ENCODE data around the gene SPRR3. TPM values are rescaled to one million over a fixed set of nuclear protein-coding genes. Genes with fewer than 3 reads are reported as not detected.

Gene SPRR3
- total and polyA plus RNA-seq, 4 donors: 0.24 to 0.49 (median 0.39) TPM; not detected in 1

GRCh38 chr1:153032073-153032472 lies 30.5 kb downstream of the SPRR3 start:
- Histone ChIP-seq H3K4me1 (ENCODE audit: control insufficient read depth, insufficient read depth, low read length) (no peaks in the 10 kb centered on the region), H3K36me3 (ENCODE audit: control insufficient read depth, insufficient read depth, low read length) (no peaks in the 10 kb centered on the region), H3K9me3 (ENCODE audit: control insufficient read depth, insufficient read depth, low read length) (no peaks in the 10 kb centered on the region), H3K27ac (ENCODE audit: low read depth, low read length) (no peak overlapping the region), H3K27me3 (ENCODE audit: control insufficient read depth, insufficient read depth, low read length) (no peaks in the 10 kb centered on the region), H3K4me3 (ENCODE audit: low read depth, low read length) (no peak overlapping the region)
- DNase-seq (ENCODE audit: low read depth in 4 of 6, low spot score in 6 of 6): no peak

GRCh38 chr1:153032677-153033308 lies 31.2 kb downstream of the SPRR3 start:
- WGBS (ENCODE audit: insufficient coverage): 57% methylated on average over 1 of the region's 3 CpGs
- H3K9me3 ChIP-seq (ENCODE audit: control insufficient read depth, insufficient read depth, low read length): no peaks in the 10 kb centered on the region
- no peak for DNase-seq (ENCODE audit: low read depth in 4 of 6, low spot score in 6 of 6)
- H3K4me1 ChIP-seq (ENCODE audit: control insufficient read depth, insufficient read depth, low read length): no peaks in the 10 kb centered on the region
- H3K36me3 ChIP-seq (ENCODE audit: control insufficient read depth, insufficient read depth, low read length): no peaks in the 10 kb centered on the region
- H3K4me3 ChIP-seq (ENCODE audit: low read depth, low read length): no peak overlapping the region
- H3K27me3 ChIP-seq (ENCODE audit: control insufficient read depth, insufficient read depth, low read length): no peaks in the 10 kb centered on the region
- no peak overlapping the region for H3K27ac ChIP-seq (ENCODE audit: low read depth, low read length)

GRCh38 chr1:153035211-153035610 lies 33.7 kb downstream of the SPRR3 start:
- H3K27me3 ChIP-seq (ENCODE audit: control insufficient read depth, insufficient read depth, low read length): no peaks in the 10 kb centered on the region
- no peaks in the 10 kb centered on the region for H3K36me3 ChIP-seq (ENCODE audit: control insufficient read depth, insufficient read depth, low read length)
- H3K4me1 ChIP-seq (ENCODE audit: control insufficient read depth, insufficient read depth, low read length): no peaks in the 10 kb centered on the region
- no peak overlapping the region for H3K27ac ChIP-seq (ENCODE audit: low read depth, low read length)
- DNase-seq (ENCODE audit: low read depth in 4 of 6, low spot score in 6 of 6): no peak
- H3K4me3 ChIP-seq (ENCODE audit: low read depth, low read length): no peak overlapping the region
- no peaks in the 10 kb centered on the region for H3K9me3 ChIP-seq (ENCODE audit: control insufficient read depth, insufficient read depth, low read length)
- no CpG with 5 or more reads among the region's 1 CpG for WGBS (ENCODE audit: insufficient coverage)

GRCh38 chr1:153040950-153041631 lies 39.5 kb downstream of the SPRR3 start, which contains the start of gene SPRR2D:
Gene SPRR2D (minus strand): TSS chr1:153041120. CDS start chr1:153040346, 774 bp downstream.
- no peak within 1 kb of the TSS for H3K4me3 ChIP-seq (ENCODE audit: low read depth, low read length)
- H3K9me3 ChIP-seq (ENCODE audit: control insufficient read depth, insufficient read depth, low read length): no peaks in the 10 kb centered on the region
- 90% methylated on average over 2 of the region's 4 CpGs for WGBS (ENCODE audit: insufficient coverage)
- H3K4me1 ChIP-seq (ENCODE audit: control insufficient read depth, insufficient read depth, low read length): no peaks in the 10 kb centered on the region
- no peaks in the 10 kb centered on the region for H3K27me3 ChIP-seq (ENCODE audit: control insufficient read depth, insufficient read depth, low read length)
- no peak for DNase-seq (ENCODE audit: low read depth in 4 of 6, low spot score in 6 of 6)
- H3K27ac ChIP-seq (ENCODE audit: low read depth, low read length): no peak within 1 kb of the TSS
- no peaks in the 10 kb centered on the region for H3K36me3 ChIP-seq (ENCODE audit: control insufficient read depth, insufficient read depth, low read length)

- Histone ChIP-seq H3K9me3 (ENCODE audit: control insufficient read depth, insufficient read depth, low read length) (no peaks in the 10 kb centered on the region), H3K36me3 (ENCODE audit: control insufficient read depth, insufficient read depth, low read length) (no peaks in the 10 kb centered on the region), H3K27me3 (ENCODE audit: control insufficient read depth, insufficient read depth, low read length) (no peaks in the 10 kb centered on the region), H3K27ac (ENCODE audit: low read depth, low read length) (no peak overlapping the region), H3K4me3 (ENCODE audit: low read depth, low read length) (no peak overlapping the region), H3K4me1 (ENCODE audit: control insufficient read depth, insufficient read depth, low read length) (no peaks in the 10 kb centered on the region)
- WGBS (ENCODE audit: insufficient coverage): 97% methylated on average over 2 of the region's 2 CpGs
- DNase-seq (ENCODE audit: low read depth in 4 of 6, low spot score in 6 of 6): no peak
These were observed 47.7 kb downstream of the SPRR3 start for GRCh38 chr1:153049211-153049610.

Small RNAs within 50 kb of the gene (small RNA-seq; reads per million reads assigned to genes)
- gene AL356867.1 (ENCODE audit: low replicate concordance) (not detected), gene RF00322 (ENCODE audit: low replicate concordance) (not detected), gene SPRR1A (ENCODE audit: low replicate concordance) (not detected)

Other genes starting within 250 kb of the SPRR3 start
- gene KPRP, start 243.7 kb upstream of the SPRR3 start, total RNA-seq: not detected
- gene KPRP, start 243.7 kb upstream of the SPRR3 start, polyA plus RNA-seq (ENCODE audit: insufficient read length in 2 of 2): not detected
- gene LCE1F, start 226.6 kb upstream of the SPRR3 start, total RNA-seq: not detected
- gene LCE1F, start 226.6 kb upstream of the SPRR3 start, polyA plus RNA-seq (ENCODE audit: insufficient read length in 2 of 2): not detected
- gene LCE1E, start 215.5 kb upstream of the SPRR3 start, total RNA-seq: not detected
- not detected for gene LCE1E, start 215.5 kb upstream of the SPRR3 start, polyA plus RNA-seq (ENCODE audit: insufficient read length in 2 of 2)
- gene LCE1D, start 205.0 kb upstream of the SPRR3 start, total RNA-seq: not detected
- gene LCE1D, start 205.0 kb upstream of the SPRR3 start, polyA plus RNA-seq (ENCODE audit: insufficient read length in 2 of 2): under 1 TPM in 1 of 2 donors, not detected in 1; 0.39 TPM
- gene LCE1C, start 195.1 kb upstream of the SPRR3 start, total RNA-seq: not detected
- gene LCE1C, start 195.1 kb upstream of the SPRR3 start, polyA plus RNA-seq (ENCODE audit: insufficient read length in 2 of 2): not detected
- gene LCE1B, start 189.8 kb upstream of the SPRR3 start, total RNA-seq: not detected
- not detected for gene LCE1B, start 189.8 kb upstream of the SPRR3 start, polyA plus RNA-seq (ENCODE audit: insufficient read length in 2 of 2)
- not detected for gene LCE1A, start 174.3 kb upstream of the SPRR3 start, total RNA-seq
- gene LCE1A, start 174.3 kb upstream of the SPRR3 start, polyA plus RNA-seq (ENCODE audit: insufficient read length in 2 of 2): not detected
- not detected for gene LCE6A, start 158.9 kb upstream of the SPRR3 start, total RNA-seq
- not detected for gene LCE6A, start 158.9 kb upstream of the SPRR3 start, polyA plus RNA-seq (ENCODE audit: insufficient read length in 2 of 2)
- not detected for gene LCE7A, start 141.8 kb upstream of the SPRR3 start, total RNA-seq
- gene LCE7A, start 141.8 kb upstream of the SPRR3 start, polyA plus RNA-seq (ENCODE audit: insufficient read length in 2 of 2): not detected
- gene SMCP, start 123.4 kb upstream of the SPRR3 start, total RNA-seq: not detected
- gene SMCP, start 123.4 kb upstream of the SPRR3 start, polyA plus RNA-seq (ENCODE audit: insufficient read length in 2 of 2): not detected
- not detected for gene IVL, start 93.2 kb upstream of the SPRR3 start, total RNA-seq
- gene IVL, start 93.2 kb upstream of the SPRR3 start, polyA plus RNA-seq (ENCODE audit: insufficient read length in 2 of 2): not detected
- gene SPRR5, start 54.5 kb upstream of the SPRR3 start, total RNA-seq: not detected
- not detected for gene SPRR5, start 54.5 kb upstream of the SPRR3 start, polyA plus RNA-seq (ENCODE audit: insufficient read length in 2 of 2)
- not detected for gene SPRR4, start 31.1 kb upstream of the SPRR3 start, total RNA-seq
- not detected for gene SPRR4, start 31.1 kb upstream of the SPRR3 start, polyA plus RNA-seq (ENCODE audit: insufficient read length in 2 of 2)
- gene SPRR1A, start 17.7 kb upstream of the SPRR3 start, total RNA-seq: not detected
- gene SPRR1A, start 17.7 kb upstream of the SPRR3 start, polyA plus RNA-seq (ENCODE audit: insufficient read length in 2 of 2): not detected
- gene SPRR1B, start 29.5 kb downstream of the SPRR3 start, total RNA-seq: not detected
- not detected for gene SPRR1B, start 29.5 kb downstream of the SPRR3 start, polyA plus RNA-seq (ENCODE audit: insufficient read length in 2 of 2)
- gene SPRR2D, start 39.4 kb downstream of the SPRR3 start, total RNA-seq: not detected
- gene SPRR2D, start 39.4 kb downstream of the SPRR3 start, polyA plus RNA-seq (ENCODE audit: insufficient read length in 2 of 2): not detected
- not detected for gene SPRR2A, start 55.8 kb downstream of the SPRR3 start, total RNA-seq
- gene SPRR2A, start 55.8 kb downstream of the SPRR3 start, polyA plus RNA-seq (ENCODE audit: insufficient read length in 2 of 2): not detected
- not detected for gene SPRR2B, start 69.9 kb downstream of the SPRR3 start, total RNA-seq
- gene SPRR2B, start 69.9 kb downstream of the SPRR3 start, polyA plus RNA-seq (ENCODE audit: insufficient read length in 2 of 2): not detected
- gene SPRR2E, start 92.8 kb downstream of the SPRR3 start, total RNA-seq: not detected
- not detected for gene SPRR2E, start 92.8 kb downstream of the SPRR3 start, polyA plus RNA-seq (ENCODE audit: insufficient read length in 2 of 2)
- gene SPRR2F, start 111.8 kb downstream of the SPRR3 start, total RNA-seq: under 1 TPM in 1 of 2 donors, not detected in 1; 0.22 TPM
- gene SPRR2F, start 111.8 kb downstream of the SPRR3 start, polyA plus RNA-seq (ENCODE audit: insufficient read length in 2 of 2): 1 to 10 TPM; 1.3 TPM
- not detected for gene SPRR2G, start 149.1 kb downstream of the SPRR3 start, total RNA-seq
- under 1 TPM in 1 of 2 donors, not detected in 1; 0.39 TPM for gene SPRR2G, start 149.1 kb downstream of the SPRR3 start, polyA plus RNA-seq (ENCODE audit: insufficient read length in 2 of 2)
- gene LELP1, start 201.7 kb downstream of the SPRR3 start, total RNA-seq: not detected
- not detected for gene LELP1, start 201.7 kb downstream of the SPRR3 start, polyA plus RNA-seq (ENCODE audit: insufficient read length in 2 of 2)
- not detected for gene PRR9, start 215.8 kb downstream of the SPRR3 start, total RNA-seq
- not detected for gene PRR9, start 215.8 kb downstream of the SPRR3 start, polyA plus RNA-seq (ENCODE audit: insufficient read length in 2 of 2)

All from spinal cord (tissue), 10 donors.